GM18907 (cell line): ENCODE measurements around the gene CAMK1.
A peak's percentile ranks its signal among the peaks of the same experiment; 100 is the strongest.

Source experiments
- ATAC-seq: cut with Tn5 transposase; IDR thresholded peaks from one replicate; pipeline ENCODE4 v1.9.1; 2021; ENCODE audit warnings: mild to moderate bottlenecking, moderate library complexity; ENCODE audit not compliant: unreplicated experiment

The CAMK1 gene

DNA sequence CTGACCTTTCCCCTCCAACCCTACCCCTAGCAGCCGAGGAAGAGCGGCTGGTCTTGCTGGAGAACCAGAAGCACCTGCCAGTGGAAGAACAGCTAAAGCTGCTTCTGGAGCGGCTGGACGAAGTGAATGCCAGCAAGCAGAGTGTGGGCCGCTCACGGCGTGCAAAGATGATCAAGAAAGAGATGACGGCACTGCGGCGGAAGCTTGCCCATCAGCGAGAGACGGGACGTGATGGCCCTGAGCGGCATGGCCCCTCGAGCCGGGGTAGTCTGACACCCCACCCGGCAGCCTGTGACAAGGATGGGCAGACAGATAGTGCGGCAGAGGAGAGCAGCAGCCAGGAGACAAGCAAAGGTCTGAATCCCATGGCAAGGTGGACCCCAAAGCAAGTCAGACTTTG is 26.2 kb downstream of the CAMK1 start:
- ATAC-seq, result no peak

DNA sequence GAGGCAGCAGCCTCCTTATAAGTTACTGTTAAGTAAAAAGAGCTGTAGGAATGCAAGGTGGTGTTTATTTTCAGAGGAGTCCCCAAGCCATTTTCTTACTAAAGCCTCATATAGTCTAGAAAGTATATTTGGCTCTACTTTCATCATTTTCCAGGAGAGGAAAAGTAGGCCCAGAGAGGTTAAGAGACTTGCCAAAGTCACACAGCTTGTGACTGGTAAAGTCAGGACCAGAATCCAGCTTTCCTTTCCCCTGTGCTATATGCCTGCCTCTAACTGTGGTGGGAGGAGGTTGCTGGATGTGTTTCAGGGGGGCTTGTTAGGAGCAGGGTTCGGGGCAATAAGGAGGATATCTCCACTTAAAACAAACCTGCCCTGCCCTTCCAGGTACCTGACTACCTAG is 27.2 kb downstream of the CAMK1 start:
- no peak for ATAC-seq

DNA sequence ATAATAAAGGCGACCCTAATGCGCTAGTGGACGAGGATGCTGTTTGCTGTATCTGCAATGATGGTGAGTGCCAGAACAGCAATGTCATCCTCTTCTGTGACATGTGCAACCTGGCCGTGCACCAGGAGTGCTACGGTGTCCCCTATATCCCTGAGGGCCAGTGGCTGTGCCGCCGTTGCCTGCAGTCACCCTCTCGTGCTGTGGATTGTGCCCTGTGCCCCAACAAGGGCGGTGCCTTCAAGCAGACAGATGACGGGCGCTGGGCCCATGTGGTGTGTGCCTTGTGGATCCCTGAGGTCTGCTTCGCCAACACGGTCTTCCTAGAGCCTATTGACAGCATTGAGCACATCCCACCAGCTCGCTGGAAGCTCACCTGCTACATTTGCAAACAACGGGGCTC is 30.6 kb downstream of the CAMK1 start:
- no peak for ATAC-seq

DNA sequence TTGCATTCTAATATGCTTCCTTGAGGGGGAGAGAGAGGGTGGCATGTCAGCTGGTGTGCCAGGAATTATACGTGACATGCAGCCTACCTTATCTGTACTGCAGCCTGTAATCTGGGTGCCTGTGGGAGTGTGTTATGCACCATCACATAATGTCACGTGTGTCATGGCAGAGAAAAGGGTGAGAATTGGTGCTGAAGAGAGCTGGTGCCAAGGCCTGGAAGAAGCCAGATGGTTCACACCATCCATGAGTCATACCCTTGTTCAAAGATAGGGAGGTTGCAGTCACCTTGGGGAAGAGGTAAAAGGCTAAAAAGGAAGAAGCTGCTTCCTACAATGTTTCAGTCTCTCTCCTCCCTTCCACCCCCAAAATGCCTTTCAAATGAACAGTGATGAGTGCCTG is 32.9 kb downstream of the CAMK1 start:
- ATAC-seq, result no peak

- ATAC-seq, result no peak
These were observed 37.0 kb downstream of the CAMK1 start for GRCh38 chr3:9732740-9733115.

- ATAC-seq, result peak; percentile 19
These were observed 37.5 kb downstream of the CAMK1 start for GRCh38 chr3:9732080-9732739.

GRCh38 chr3:9731206-9732079 is 38.3 kb downstream of the CAMK1 start, which contains the start of gene BRPF1:
BRPF1 (plus strand) TSS chr3:9731735; CDS start chr3:9734141, 2,406 bp downstream.
- peak; percentile 92 for ATAC-seq

DNA sequence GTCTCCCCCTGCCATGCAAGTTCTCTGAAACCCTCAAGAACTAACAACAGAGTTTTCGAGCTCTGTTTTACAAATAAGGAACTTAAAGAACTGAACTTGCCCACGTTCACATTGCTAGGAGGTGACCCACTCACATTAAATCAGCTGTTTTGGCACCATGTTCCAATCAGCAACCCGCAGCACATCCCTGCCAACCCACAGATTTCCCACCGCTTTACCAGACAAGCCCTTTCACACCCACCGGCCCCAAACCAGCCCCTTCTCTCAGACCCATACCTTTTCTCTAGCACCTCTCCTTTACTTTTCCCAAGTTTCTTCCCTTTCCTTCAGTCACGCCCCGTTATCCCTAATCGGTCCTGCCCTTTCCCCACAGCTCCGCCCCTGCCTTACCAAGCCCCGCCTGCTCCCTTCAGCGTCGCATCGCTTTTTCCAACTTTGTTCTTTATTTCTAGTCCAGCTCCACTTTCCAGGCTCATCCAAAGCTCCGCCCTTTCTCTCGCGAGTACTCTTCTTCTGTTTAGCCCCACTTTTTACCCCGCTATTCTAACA is 39.0 kb downstream of the CAMK1 start:
- peak; percentile 48 for ATAC-seq

DNA sequence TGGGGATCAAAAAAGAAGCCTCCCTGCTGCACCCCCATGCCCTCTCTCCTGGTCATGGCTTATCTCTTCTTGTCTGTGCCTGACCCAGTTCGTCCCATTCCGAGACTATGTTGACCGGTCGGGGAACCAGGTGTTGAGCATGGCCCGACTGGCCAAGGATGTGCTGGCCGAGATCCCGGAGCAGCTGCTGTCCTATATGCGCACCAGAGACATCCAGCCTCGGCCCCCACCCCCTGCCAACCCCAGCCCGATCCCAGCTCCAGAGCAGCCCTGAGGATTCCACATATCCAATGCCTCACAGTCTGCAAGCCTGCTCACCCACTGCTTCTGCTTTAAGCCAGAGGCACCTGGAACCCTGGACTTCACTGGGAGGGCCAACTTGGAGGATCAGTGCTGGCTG is 40.3 kb downstream of the CAMK1 start:
- no peak for ATAC-seq

GRCh38 chr3:9727743-9728142 is 42.0 kb downstream of the CAMK1 start:
- ATAC-seq, result no peak

GRCh38 chr3:9727041-9727595 is 42.6 kb downstream of the CAMK1 start:
- ATAC-seq, result no peak

- no peak for ATAC-seq
These were observed 43.8 kb downstream of the CAMK1 start for GRCh38 chr3:9725775-9726515.

- no peak for ATAC-seq
These were observed 48.1 kb downstream of the CAMK1 start for GRCh38 chr3:9721700-9722060.

DNA sequence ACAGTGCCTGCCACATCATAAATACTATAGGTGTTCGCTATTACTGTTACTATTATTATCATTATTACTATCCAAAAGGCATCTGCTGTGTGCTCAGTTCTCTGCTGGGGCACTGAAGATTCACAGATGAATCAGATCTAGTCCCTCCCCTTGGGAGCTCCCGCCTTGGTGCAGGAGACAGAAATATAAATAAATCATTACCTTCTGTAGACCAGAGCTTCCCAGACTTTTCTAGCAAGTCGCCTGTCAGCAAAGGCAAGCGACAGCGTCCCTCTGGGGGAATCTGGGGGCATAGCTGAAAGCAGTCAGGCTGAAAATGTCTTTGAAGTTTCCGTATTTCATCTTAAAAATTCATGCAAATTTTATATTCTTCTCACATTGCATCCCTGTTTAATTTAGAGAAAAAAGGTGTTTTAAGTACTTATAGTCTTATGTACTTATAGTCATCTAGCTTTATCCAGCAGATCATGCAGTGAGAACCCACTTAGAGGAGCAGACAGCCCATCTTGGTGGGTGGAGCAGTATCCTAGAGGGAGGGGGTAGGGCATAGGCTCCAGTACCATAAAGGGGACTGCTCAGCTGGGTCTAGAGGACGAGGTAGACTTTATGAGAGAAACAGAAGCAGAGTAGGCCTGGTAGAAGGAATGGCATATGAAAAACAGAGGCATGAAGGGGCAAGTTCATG is 48.6 kb downstream of the CAMK1 start:
- no peak for ATAC-seq

GRCh38 chr3:9718118-9718517 is 51.6 kb downstream of the CAMK1 start:
- no peak for ATAC-seq

DNA sequence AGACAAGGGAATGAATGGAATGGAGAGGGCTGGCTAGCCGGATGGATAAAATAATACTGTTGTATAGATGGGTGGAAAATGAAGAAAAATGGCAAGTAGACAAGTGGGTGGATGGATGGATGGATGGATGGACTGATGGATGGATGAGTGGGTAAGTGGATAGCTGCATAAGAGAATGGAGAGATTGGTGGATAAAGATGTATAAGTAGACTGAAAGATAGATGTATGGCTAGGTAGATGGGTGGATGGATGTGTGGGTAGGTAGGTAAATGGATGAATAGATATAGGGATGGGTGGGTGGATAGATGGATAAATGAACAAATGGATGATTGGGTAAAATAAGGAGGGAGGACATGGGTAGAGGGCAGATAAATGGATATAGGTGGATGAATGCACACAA is 52.2 kb downstream of the CAMK1 start:
- ATAC-seq, result no peak

- no peak for ATAC-seq
These were observed 52.8 kb downstream of the CAMK1 start for GRCh38 chr3:9716801-9717555.

- no peak for ATAC-seq
These were observed 53.8 kb downstream of the CAMK1 start for GRCh38 chr3:9715764-9716437.

- no peak for ATAC-seq
These were observed 54.6 kb downstream of the CAMK1 start for GRCh38 chr3:9715136-9715535.
